Measurements from ENCODE around the gene AOPEP.

The AOPEP gene

GRCh38 chr9:94904806-94905205 lies 178.3 kb downstream of the AOPEP start:
- no peak overlapping the region for H3K4me3 Mint-ChIP-seq
- no peaks in the 10 kb centered on the region for H3K36me3 Mint-ChIP-seq
- no peak overlapping the region for H3K27ac Mint-ChIP-seq
- no peaks in the 10 kb centered on the region for H3K4me1 Mint-ChIP-seq
- no peaks in the 10 kb centered on the region for H3K9me3 Mint-ChIP-seq
- H3K27me3 Mint-ChIP-seq: no peaks in the 10 kb centered on the region

- Mint-ChIP-seq H3K36me3 (no peaks in the 10 kb centered on the region), H3K27me3 (no peaks in the 10 kb centered on the region)
These were observed 179.1 kb downstream of the AOPEP start for GRCh38 chr9:94905606-94906005.

DNA sequence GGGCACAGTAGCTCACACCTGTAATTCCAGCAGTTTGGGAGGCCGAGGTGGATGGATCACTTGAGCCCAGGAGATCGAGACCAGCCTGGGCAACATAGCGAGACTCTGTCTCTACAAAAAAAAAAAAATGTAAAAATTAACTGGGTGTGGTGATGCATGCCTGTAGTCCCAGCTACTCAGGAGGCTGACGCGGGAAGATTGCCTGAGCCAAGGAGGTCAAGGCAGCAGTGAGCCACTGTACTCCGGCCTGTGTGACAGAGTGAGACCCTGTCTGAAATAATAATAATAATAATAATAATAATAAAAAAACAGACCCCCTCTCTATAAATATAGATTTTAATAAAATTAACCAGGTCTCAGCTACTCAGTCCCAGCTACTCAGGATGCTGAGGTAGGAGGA lies 179.7 kb downstream of the AOPEP start:
- Mint-ChIP-seq H3K36me3 (no peaks in the 10 kb centered on the region), H3K4me1 (no peaks in the 10 kb centered on the region), H3K9me3 (no peaks in the 10 kb centered on the region), H3K4me3 (no peak overlapping the region), H3K27me3 (no peaks in the 10 kb centered on the region), H3K27ac (no peak overlapping the region)

More at GRCh38 chr9:94905606-94906005, 179.1 kb downstream of the AOPEP start:
- no peak overlapping the region for H3K4me3 Mint-ChIP-seq
- H3K4me1 Mint-ChIP-seq: no peaks in the 10 kb centered on the region
- H3K9me3 Mint-ChIP-seq: no peaks in the 10 kb centered on the region
- H3K27ac Mint-ChIP-seq: no peak overlapping the region

- Mint-ChIP-seq H3K27ac (no peak overlapping the region), H3K27me3 (no peaks in the 10 kb centered on the region), H3K36me3 (no peaks in the 10 kb centered on the region), H3K4me1 (no peaks in the 10 kb centered on the region), H3K9me3 (no peaks in the 10 kb centered on the region), H3K4me3 (no peak overlapping the region)
These were observed 180.2 kb downstream of the AOPEP start for GRCh38 chr9:94906713-94907112.

- no peaks in the 10 kb centered on the region for H3K27me3 Mint-ChIP-seq
- no peaks in the 10 kb centered on the region for H3K4me1 Mint-ChIP-seq
- no peaks in the 10 kb centered on the region for H3K9me3 Mint-ChIP-seq
- H3K36me3 Mint-ChIP-seq: no peaks in the 10 kb centered on the region
- no peak overlapping the region for H3K27ac Mint-ChIP-seq
- H3K4me3 Mint-ChIP-seq: no peak overlapping the region
These were observed 180.9 kb downstream of the AOPEP start for GRCh38 chr9:94907264-94907936.

DNA sequence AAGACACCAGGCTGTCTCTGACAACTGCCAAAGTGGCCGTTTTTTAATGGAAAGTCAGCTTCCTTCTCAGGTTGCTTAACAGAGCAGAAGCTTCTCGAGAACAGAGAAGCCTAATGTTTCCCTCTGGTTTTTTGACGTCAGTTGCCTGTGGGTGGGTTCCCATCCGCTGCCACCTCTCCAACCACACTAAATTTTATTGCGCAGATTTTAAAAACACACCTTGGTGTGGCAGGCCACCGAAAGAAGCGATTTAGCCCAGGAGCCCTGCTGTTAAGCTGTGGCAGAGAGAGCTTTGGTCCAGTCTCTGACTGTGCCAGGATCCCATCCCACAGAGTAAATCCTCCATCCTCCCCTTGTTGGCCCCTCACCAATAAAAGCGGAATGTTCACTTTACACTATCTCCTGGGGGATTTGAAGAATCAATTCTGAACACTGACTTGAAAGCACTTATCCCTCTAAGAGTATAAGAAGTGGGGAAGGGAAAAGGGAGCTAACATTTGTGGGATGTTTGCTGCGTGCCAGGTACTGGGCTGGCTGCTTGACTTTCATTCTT lies 181.6 kb downstream of the AOPEP start:
- Mint-ChIP-seq H3K4me3 (no peak overlapping the region), H3K36me3 (no peaks in the 10 kb centered on the region), H3K4me1 (no peaks in the 10 kb centered on the region), H3K27me3 (no peaks in the 10 kb centered on the region), H3K27ac (no peak overlapping the region), H3K9me3 (no peaks in the 10 kb centered on the region)

GRCh38 chr9:94908583-94909249 lies 182.2 kb downstream of the AOPEP start:
- Mint-ChIP-seq H3K9me3 (no peaks in the 10 kb centered on the region), H3K27me3 (no peaks in the 10 kb centered on the region), H3K27ac (no peak overlapping the region), H3K4me1 (no peaks in the 10 kb centered on the region), H3K4me3 (no peak overlapping the region), H3K36me3 (no peaks in the 10 kb centered on the region)

- Mint-ChIP-seq H3K27me3 (no peaks in the 10 kb centered on the region), H3K4me3 (no peak overlapping the region), H3K36me3 (no peaks in the 10 kb centered on the region)
These were observed 182.9 kb downstream of the AOPEP start for GRCh38 chr9:94909250-94909894.

GRCh38 chr9:94909965-94910730 lies 183.6 kb downstream of the AOPEP start:
- Mint-ChIP-seq H3K27ac (no peak overlapping the region), H3K4me1 (no peaks in the 10 kb centered on the region), H3K36me3 (no peaks in the 10 kb centered on the region), H3K9me3 (no peaks in the 10 kb centered on the region), H3K27me3 (no peaks in the 10 kb centered on the region), H3K4me3 (no peak overlapping the region)

More at GRCh38 chr9:94909250-94909894, 182.9 kb downstream of the AOPEP start:
- H3K4me1 Mint-ChIP-seq: no peaks in the 10 kb centered on the region
- no peaks in the 10 kb centered on the region for H3K9me3 Mint-ChIP-seq
- no peak overlapping the region for H3K27ac Mint-ChIP-seq

GRCh38 chr9:94911211-94911610 lies 184.7 kb downstream of the AOPEP start:
- Mint-ChIP-seq H3K27me3 (no peaks in the 10 kb centered on the region), H3K9me3 (no peaks in the 10 kb centered on the region), H3K4me1 (no peaks in the 10 kb centered on the region), H3K27ac (no peak overlapping the region), H3K4me3 (no peak overlapping the region), H3K36me3 (peaks cover 2% of the 10 kb centered on the region)

DNA sequence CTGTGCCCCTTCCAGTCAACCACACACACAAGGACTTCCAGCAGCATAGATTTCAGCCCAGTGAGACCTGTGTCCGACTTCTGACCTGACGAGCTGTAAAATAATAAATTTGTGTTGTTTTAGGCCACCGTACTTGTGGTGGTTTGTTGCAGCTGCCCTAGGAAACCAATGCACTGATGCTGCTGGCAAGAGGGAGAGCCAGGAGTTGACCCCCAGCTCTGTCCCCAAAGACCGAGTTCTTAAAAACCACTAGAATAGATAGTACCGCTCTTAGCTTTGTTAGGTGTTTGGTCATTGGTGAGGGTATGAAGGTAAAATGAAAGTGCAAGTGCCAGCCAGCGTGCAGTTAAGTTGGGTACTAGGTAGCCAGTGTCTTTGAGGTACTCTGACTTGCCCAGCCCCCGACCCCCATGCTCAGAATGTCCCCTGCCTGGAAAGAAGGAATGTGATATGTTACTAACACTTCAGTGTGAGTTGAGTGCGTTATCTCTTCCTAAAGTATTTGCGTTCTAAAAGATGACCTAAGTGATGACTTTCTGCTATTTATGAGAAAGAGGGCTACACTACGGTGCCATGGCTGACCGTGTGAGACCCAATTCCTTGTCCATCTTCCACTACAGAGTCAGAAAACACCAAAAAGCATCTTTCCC lies 185.6 kb downstream of the AOPEP start:
- Mint-ChIP-seq H3K9me3 (no peaks in the 10 kb centered on the region), H3K36me3 (peaks cover 2% of the 10 kb centered on the region), H3K4me3 (no peak overlapping the region), H3K4me1 (no peaks in the 10 kb centered on the region), H3K27me3 (no peaks in the 10 kb centered on the region), H3K27ac (no peak overlapping the region)

DNA sequence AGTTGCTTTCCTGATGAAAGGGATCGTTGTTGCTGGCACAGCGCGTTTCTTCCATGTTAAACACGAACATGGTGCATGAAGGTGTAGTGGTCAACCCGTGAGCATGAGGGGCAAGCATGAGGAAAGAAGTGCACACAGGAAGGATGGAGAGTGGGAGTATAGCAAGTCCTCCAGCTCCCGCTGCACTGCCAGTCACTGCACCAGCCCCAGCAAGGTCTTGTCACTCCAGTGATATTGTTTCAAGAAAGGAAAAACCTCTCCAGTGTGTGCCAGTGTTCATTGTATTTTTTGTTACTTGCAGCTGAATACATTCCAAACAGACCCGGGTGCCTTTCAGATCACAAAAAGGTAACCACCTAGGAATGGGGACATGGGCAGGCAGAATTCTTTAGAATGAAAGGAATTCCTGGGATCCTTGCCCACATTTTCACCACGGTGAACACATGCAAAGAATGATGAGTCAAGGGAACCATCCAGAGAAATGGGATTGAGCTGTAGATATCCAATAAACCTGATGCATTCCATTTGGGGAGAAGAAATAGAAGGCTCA lies 186.3 kb downstream of the AOPEP start:
- no peak overlapping the region for H3K4me3 Mint-ChIP-seq
- no peaks in the 10 kb centered on the region for H3K9me3 Mint-ChIP-seq

DNA sequence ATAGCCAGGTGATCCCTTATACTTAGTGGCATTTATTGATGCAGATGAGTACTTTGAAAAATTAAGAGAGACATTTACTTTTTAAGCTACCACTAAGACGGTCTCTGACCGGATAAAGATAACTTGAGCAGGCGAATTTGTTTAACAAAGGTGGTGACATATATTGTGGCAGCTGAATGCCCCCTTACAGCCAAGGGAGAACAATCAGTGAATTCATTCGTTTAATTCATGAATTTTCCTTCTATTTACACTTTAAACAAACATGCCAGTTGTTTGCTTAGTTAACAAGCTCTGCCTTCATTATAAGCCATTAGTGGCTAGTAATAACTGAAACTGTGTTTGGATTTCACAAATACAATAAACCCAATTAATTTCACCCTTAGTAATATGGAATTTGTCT lies 187.1 kb downstream of the AOPEP start:
- Mint-ChIP-seq H3K27ac (no peak overlapping the region), H3K4me3 (no peak overlapping the region), H3K36me3 (peaks cover 2% of the 10 kb centered on the region), H3K27me3 (no peaks in the 10 kb centered on the region), H3K9me3 (no peaks in the 10 kb centered on the region), H3K4me1 (no peaks in the 10 kb centered on the region)

More for the DNA sequence above, 186.3 kb downstream of the AOPEP start:
- H3K27ac Mint-ChIP-seq: no peak overlapping the region
- H3K36me3 Mint-ChIP-seq: peaks cover 2% of the 10 kb centered on the region
- H3K27me3 Mint-ChIP-seq: no peaks in the 10 kb centered on the region
- H3K4me1 Mint-ChIP-seq: no peaks in the 10 kb centered on the region

DNA sequence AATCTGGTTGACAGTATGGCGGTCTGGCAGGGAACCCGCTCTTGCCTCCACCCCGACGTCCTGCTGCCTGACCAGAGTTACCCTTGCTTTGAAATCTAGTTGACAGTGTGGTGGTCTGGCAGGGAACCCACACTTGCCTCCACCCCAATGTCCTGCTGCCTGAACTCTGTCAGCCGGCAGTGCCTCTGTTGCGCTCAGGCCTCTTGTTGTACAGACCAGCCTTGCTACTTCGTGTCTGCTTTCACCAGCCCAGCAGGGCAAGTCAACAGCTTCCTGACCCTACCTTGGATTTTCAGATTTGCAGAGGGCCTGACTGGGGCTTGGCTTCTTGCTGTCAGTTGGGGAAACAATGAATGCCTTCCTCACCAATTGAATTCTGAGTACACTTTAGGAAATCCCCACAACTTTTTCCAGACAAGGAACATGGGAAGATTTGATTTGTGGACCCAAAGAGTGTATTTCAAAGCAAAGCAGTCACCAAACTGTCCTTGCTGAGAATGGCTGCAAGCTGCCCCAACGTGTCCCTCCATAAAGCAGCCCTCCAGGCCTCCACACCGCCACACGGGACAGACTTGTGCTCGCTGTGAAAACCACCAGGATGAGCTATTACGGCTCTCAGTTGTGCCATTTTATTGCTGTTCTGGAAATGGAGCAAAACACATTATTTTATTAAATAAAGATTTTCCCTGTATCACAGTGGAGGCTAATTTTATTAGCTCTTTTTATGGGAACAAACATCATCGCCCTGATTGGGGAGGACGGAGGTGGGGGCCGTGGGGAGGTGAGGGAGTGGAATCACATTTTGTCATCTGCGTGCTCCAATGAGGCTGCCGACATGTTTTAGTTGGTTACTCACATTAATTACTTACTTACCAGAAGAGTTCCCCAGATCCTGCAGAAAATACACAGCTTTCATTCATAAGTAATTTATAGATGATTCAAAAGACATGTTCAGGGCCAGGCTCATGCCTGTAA lies 189.3 kb downstream of the AOPEP start:
- no peak overlapping the region for H3K4me3 Mint-ChIP-seq
- peaks cover 2% of the 10 kb centered on the region for H3K36me3 Mint-ChIP-seq
- no peak overlapping the region for H3K27ac Mint-ChIP-seq

More for the DNA sequence above, 189.3 kb downstream of the AOPEP start:
- Mint-ChIP-seq H3K27me3 (no peaks in the 10 kb centered on the region), H3K4me1 (no peaks in the 10 kb centered on the region), H3K9me3 (no peaks in the 10 kb centered on the region)
